Measurements from ENCODE around the gene DUOX1. TPM values are rescaled to one million over a fixed set of nuclear protein-coding genes. Genes with fewer than 3 reads are reported as not detected.

DUOX1 gene
- total RNA-seq, 1 donor from 2014 or later = 12.6 TPM

GRCh38 chr15:45187894-45188830, 58.4 kb downstream of the DUOX1 start, which contains the start of gene SHF:
SHF (minus strand) TSS chr15:45187966; CDS start chr15:45187951, 15 bp downstream.
- DNase-seq = peak; percentile 53

GRCh38 chr15:45197512-45197911, 67.7 kb downstream of the DUOX1 start:
- DNase-seq = no peak

- peak; percentile 98 for DNase-seq
Observed at GRCh38 chr15:45198337-45199135, 68.7 kb downstream of the DUOX1 start.

GRCh38 chr15:45199136-45199810, 69.5 kb downstream of the DUOX1 start:
- DNase-seq = peak; percentile 25

- peak; percentile 98 for DNase-seq
Observed at GRCh38 chr15:45200001-45200798, 70.4 kb downstream of the DUOX1 start.

GRCh38 chr15:45200799-45201556, 71.2 kb downstream of the DUOX1 start:
- DNase-seq = peak; percentile 81

- DNase-seq = no peak
Observed at GRCh38 chr15:45201557-45201859, 71.7 kb downstream of the DUOX1 start.

GRCh38 chr15:45201869-45202268, 72.1 kb downstream of the DUOX1 start:
- DNase-seq = no peak

GRCh38 chr15:45203182-45203581, 73.4 kb downstream of the DUOX1 start:
- DNase-seq = no peak

- DNase-seq = no peak
Observed at GRCh38 chr15:45205192-45205591, 75.4 kb downstream of the DUOX1 start.

- DNase-seq = no peak
Observed at GRCh38 chr15:45212493-45212892, 82.7 kb downstream of the DUOX1 start.

Other genes with a start within 250 kb of the DUOX1 start
- gene TERB2, start 173.3 kb upstream of the DUOX1 start, total RNA-seq = not detected
- 9.0 TPM for gene SORD, start 106.8 kb upstream of the DUOX1 start, total RNA-seq
- gene DUOX2, start 15.8 kb upstream of the DUOX1 start, total RNA-seq = 0.79 TPM
- not detected for gene DUOXA2, start 15.7 kb upstream of the DUOX1 start, total RNA-seq
- 14.4 TPM for gene DUOXA1, start 115 bp upstream of the DUOX1 start, total RNA-seq
- 12.3 TPM for gene SHF, start 58.0 kb downstream of the DUOX1 start, total RNA-seq
- not detected for gene SLC28A2, start 122.2 kb downstream of the DUOX1 start, total RNA-seq
- 132 TPM for gene GATM, start 248.6 kb downstream of the DUOX1 start, total RNA-seq

Measured in skin of body (tissue), 2 donors.